ENCODE results near the gene VAPA.

The VAPA gene

DNA sequence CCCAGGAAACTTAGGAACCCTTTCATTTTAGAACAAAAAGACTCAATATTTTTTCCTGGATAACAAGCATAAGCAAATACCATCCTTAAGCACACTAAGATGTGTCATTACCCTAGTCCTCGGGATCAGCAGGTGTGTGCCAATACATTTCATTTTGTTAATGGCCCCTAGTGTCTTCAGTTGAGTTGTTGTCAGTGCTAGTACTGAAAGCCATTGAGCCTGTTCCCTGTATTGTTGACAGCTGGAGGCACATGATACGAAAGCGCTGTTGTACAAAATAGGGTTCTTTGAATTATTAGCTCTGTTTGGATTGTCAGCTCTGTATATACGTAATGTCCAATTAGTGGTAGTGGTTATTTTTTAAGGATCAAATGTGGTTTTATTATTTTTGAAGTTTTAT is 29.5 kb downstream of the VAPA start:
- DNase-seq = no peak

- DNase-seq = no peak
These were observed 31.0 kb downstream of the VAPA start for GRCh38 chr18:9944805-9945204.

DNA sequence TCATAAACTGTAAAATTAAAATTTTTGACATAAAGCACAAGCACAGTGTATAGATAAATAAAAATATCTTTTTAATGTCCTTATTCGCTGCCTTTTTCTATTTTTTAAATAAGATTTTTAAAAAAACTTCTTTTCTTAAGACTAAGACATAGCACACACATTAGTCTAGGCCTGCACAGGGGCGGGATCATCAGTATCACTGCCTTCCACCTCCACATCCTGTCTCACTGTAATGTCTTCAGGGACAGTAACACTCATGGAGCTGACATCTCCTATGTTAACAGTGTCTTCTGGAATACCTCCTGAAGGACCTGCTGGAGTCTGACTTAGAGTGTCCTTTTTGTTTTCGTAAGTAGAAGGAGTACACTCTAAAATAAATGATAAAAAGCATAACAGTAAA is 33.0 kb downstream of the VAPA start:
- no peak for DNase-seq

- no peak for DNase-seq
These were observed 33.4 kb downstream of the VAPA start for GRCh38 chr18:9947248-9947647.

GRCh38 chr18:9949315-9949714 is 35.5 kb downstream of the VAPA start:
- no peak for DNase-seq

DNA sequence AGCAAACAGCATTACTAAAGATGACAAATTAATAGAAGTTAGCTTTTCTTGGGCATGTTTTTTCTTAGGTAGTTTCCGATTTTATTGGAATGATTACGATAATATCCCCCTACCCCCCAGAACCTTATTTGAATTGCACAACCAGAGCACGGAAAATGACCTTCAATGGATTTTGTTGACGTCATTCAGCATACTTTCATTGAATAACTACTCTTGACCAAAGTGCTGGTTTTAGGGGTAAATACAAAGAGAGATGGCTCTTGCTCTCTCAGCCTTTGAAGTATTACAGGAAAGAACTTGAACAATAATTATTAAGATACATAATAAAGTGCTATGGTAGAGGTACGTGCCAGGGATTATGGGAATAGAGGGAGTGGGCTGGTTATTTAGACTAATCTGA is 36.0 kb downstream of the VAPA start:
- no peak for DNase-seq

DNA sequence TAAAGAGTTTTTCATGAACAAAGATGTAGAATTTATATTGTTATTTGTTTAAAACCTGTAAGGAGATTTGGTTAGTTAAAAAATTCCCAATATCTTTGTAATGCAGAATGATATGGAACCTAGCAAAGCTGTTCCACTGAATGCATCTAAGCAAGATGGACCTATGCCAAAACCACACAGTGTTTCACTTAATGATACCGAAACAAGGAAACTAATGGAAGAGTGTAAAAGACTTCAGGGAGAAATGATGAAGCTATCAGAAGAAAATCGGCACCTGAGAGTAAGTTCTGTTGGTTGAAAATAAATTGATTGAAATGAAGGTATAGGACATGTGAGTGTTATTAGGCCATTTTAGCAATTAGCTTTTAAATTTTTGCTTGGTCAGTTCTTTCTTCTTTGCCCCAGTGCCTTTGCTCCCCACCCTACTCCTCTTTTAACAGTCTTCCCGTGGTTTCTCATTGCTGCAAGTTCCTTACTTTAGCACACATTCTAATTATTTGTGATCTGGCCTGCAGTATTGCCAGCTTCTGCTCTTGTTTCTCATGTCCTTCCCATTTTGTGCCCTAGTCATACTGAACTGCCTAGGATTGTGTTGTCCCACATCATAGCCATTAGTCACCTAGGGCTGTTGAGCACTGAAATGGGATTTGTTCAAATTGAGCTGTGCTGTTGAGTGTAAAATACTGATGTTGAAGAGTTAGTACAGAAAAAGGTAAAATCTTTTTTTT is 36.6 kb downstream of the VAPA start:
- DNase-seq = no peak

- peak in 1 of 5 donors; percentile 28 for DNase-seq
These were observed 37.4 kb downstream of the VAPA start for GRCh38 chr18:9951022-9951859.

DNA sequence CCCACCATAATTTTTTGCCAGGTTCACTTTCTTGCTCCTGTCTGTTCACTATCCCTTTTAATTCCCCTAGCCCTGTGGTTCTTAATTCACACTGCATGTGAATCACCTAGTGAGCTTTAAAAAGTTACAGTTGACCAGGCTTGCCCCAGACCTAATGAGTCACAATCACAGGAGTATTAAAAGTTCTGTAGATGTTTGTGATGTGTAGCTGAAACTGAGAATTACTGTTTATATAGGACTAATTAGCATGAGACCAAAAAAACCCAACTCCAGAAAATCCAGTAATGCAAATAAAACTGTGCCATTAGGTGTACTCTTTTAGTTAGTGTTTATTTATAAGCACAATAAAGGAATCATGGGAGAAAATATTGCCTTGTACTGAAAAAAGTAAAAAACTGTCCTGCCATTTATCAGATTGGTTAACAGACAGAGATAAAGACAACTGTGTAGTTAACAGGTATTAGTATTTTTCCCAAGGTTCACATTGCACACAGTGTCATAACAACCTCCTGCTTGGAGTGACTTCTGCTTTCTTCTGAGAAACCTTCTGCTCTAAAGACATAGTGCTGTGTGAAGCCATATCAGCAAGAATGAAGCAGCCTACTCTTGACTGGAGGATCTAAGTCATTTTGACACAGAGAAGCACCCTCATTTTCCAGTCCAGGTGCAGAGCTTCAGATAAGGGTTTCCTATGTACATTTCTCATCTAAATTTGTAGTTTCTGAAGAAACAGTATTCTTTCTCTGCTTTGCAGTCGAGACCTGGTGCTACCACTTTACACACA is 39.0 kb downstream of the VAPA start:
- no peak for DNase-seq

GRCh38 chr18:9958861-9959399 is 45.1 kb downstream of the VAPA start:
- DNase-seq = no peak

GRCh38 chr18:9959564-9959963 is 45.7 kb downstream of the VAPA start:
- DNase-seq = no peak

GRCh38 chr18:9960258-9960904 is 46.6 kb downstream of the VAPA start:
- no peak for DNase-seq

DNA sequence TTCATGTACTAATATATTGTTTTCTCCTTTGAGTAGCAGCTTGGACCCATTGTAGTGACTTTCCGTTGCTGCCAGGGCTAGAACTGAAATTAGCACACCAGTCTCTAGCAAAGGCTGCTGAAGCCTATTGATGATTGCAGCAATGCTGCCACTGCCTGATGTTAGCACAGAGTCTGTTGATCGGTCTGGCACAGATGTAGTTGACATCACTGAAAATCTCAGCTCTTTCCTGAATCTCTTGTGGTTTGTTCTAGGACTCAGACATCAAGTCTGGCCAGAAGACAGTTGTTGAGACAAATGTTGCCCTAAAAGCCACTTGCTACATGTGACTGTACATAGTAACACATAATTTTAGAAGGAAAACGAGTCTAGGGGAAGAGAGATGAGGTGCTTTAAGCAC is 47.2 kb downstream of the VAPA start:
- DNase-seq = no peak

DNA sequence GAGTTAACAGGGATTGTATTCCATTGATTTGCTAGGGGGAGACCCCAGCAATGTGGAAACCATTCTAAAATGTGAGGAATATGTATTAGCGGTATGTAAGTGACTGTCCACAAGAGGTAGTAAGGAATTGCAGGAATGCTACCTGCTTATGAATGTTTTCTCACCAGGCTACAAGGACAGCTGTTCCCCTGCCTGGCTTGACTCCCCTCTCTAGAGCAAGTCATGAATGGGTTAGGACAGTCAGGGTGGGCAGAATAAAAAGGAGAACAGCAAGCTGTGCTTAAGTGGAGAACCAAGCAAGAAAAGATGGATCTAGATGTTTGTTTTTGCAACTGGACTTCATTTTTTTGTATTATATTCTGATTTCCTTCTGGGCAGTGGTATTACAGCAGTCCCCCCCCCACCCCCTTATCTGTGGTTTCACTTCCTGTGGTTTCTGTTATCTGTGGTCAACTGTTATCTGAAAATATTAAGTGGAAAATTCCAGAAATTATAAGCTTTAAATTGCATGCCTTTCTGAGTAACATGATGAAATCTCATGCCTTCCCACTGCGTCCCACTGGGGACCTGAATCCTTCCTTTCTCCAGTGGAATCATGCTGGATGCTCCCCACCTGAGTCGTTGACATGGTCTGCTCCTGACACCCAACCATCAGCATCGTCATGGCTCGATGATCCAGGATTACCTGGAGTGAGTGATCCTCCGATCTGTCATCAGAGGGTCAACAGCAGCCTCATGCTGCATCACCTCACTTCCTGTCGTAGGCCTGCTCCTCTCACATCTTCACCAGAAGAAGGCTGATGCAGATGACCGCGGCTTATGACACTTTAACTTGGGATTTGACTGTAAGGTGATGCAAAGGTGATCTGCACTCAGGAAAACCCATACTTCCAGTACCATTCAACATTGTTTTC is 52.2 kb downstream of the VAPA start:
- no peak for DNase-seq

DNA sequence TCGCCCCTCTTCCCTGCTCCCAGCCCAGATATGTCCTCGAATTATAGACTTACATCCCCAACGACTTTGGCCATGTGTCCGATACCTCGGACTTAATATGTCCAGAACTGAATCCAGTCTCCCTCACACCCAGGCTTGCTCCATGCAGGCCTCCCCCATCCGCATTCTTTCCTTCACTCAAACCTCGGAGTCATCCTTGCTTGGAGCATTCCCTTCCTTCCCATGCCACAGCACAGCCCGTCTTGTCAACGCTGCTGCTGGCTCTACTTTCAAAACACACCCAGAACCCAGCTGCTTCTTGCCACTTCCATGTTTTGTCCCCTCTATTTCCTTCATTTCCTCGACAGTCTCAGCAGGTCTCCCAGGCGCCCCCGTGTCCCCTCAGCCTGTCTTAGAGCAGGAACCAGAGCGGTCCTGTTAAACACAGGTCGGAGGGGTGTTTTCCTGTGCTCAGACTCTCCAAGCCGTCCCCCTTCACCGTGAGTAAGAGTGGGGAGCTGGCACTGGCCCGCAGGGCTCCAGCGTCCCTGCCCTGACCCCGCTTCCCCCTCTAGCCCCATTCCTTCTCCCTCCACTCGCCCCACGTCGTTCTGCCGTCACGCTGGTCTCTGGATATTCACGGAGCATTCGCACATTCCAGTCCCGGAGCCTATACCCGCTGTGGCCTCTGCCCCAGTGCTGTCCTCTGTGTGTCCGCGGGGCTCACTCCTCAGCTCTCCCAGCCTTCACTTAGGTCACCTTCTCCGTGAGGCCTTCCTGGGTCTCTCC is 54.4 kb downstream of the VAPA start:
- no peak for DNase-seq

GRCh38 chr18:9969247-9969646 is 55.4 kb downstream of the VAPA start:
- no peak for DNase-seq

- DNase-seq = peak in 4 of 5 donors; percentile 36 to 66 (median 49)
These were observed 57.6 kb downstream of the VAPA start for GRCh38 chr18:9971313-9971920.

DNA sequence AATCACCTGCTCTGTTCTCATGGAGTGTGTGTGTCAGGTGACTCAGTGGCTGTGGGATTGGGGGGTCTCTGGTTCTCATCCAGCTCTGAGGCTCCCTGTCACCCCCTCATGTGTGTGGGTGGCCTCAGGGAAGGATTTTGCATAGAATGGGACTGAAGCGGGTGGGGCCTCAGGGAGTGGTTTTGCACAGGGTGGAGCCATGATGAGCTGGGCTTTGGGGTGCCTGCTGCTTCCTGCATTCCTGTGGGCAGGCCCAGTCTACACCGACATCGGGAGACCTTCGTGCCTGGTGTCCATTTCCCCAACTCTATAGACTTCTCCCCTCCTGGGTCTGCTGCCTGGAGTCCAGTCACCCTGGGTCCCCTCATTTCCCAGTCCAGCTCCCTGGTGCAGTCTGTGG is 59.7 kb downstream of the VAPA start:
- DNase-seq = no peak

DNA sequence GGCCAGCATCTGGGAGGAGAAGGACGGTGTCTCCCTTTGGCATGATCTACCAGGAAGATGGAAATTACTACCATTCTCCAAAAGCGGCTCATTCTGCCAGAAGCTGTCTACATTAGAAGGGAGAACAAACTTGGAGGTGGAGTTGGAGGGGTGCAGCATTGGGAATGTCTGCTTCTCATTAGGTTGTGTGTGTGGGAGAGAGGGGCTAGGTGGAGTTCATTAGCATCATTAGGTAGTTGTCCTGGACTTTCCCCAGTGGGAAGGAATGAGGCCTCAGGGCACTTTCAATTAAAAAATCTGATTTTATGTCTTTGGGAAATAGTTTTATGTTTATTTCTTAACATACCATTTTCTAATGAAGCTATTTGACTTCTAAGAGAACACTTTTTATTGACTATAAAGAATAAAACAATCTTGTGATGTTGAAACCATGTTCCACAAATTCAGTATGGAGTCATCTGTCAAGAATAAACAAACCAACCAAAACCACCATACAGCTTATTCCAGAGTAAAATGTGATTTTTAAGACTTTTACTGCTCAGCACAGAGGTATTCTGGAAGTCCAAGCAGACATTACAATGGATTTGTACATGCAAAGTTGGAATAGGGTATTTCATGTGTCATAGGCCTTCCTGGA is 60.6 kb downstream of the VAPA start:
- no peak for DNase-seq

DNA sequence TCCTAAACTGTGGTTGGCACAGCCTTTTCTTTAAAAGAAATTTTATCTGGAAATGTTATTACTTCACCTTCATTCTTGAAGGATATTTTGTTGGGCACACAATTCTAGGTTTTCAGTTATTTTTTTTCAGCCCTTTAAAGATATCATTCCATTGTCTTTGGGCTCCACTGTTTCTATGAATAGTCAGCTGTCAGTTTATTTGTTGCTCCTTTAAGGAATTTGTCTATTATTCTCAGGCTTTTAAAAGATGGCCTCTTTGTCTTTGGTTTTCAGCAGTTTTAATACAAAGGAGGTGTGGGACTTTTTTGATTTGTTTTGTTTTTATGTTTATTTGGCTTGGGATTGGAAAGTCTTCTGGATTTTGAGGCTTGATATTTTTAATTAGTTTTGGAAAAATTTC is 61.8 kb downstream of the VAPA start:
- DNase-seq = no peak
